GM12878 (cell line): ENCODE data around the gene ZCCHC9. TPM values are rescaled to one million over a fixed set of nuclear protein-coding genes. Genes with fewer than 3 reads are reported as not detected.

Experiments
- ATAC-seq: fragments of 200-7000 bp; cut with Tn5 transposase; 3 replicates; pipeline ENCODE4 v1.9.1; 2020; ENCODE audit warnings: mild to moderate bottlenecking, moderate library complexity
- BruUV-seq: library from RNA; stranded (reverse); fragments of 400-500 nt; replicated peaks from 2 replicates; lab custom pipeline; 2021; lab: Mats Ljungman, UMichigan
- CTCF ChIA-PET: fragments of 300-600 bp; sonication (Branson Sonifier 250); formaldehyde crosslinking; extraction: SDS; loops from one replicate; lab custom pipeline; 2021; ENCODE audit warnings: inconsistent platforms; lab: Yijun Ruan, JAX
- POLR2A ChIA-PET: fragments of 350-600 bp; formaldehyde crosslinking; extraction: SDS; loops from one replicate; lab custom pipeline; 2021; ENCODE audit warnings: inconsistent platforms; lab: Charles Lee
- RAD21 ChIA-PET: fragments of 300-600 bp; sonication (Branson Sonifier 250); formaldehyde crosslinking; loops from one replicate; lab custom pipeline; 2023; ENCODE audit warnings: antibody characterized with exemption; ENCODE audit not compliant: unreplicated experiment; lab: Charles Lee
- SMC1A ChIA-PET: fragments of 300-600 bp; sonication (Branson Sonifier 250); formaldehyde crosslinking; loops from one replicate; lab custom pipeline; 2023; ENCODE audit not compliant: unreplicated experiment, uncharacterized antibody; lab: Charles Lee
- DNase-seq: peaks from one replicate; pipeline ENCODE4 v3.0.0-alpha.2; 2011; ENCODE audit warnings: low read depth, low spot score
- FAIRE-seq: peaks from 3 replicates; lab custom pipeline; 2011; peaks lifted over from hg19 to GRCh38; lab: Jason Lieb, UNC
- H2AFZ ChIP-seq: 2 replicates; pipeline ENCODE4 v1.6.0; 2011; ENCODE audit warnings: low read depth, low read length, control low read depth; ENCODE audit not compliant: control insufficient read depth
- H3K27ac ChIP-seq: 2 replicates; pipeline ENCODE4 v1.5.1; 2011; ENCODE audit warnings: control low read depth; ENCODE audit not compliant: control insufficient read depth, insufficient read depth
- H3K27me3 ChIP-seq, 2 experiments: replicated peaks in 1 of 2; 2 replicates each; pipeline versions ENCODE4 v1.6.0 to v1.6.1; 2011; ENCODE audit warnings: low read length in 1 of 2; ENCODE audit not compliant: control insufficient read depth in 2 of 2, insufficient read depth in 2 of 2
- H3K36me3 ChIP-seq, 2 experiments: 2 replicates each; pipeline ENCODE4 v1.5.1; 2011; ENCODE audit warnings: low read length in 1 of 2; ENCODE audit not compliant: control insufficient read depth in 2 of 2, insufficient read depth in 2 of 2
- H3K4me1 ChIP-seq: 2 replicates; pipeline ENCODE4 v1.6.1; 2011; ENCODE audit warnings: mild to moderate bottlenecking, low read length, moderate library complexity, mixed read lengths; ENCODE audit not compliant: control insufficient read depth, insufficient read depth
- H3K4me2 ChIP-seq: 2 replicates; pipeline ENCODE4 v1.6.0; 2011; ENCODE audit warnings: control low read depth; ENCODE audit not compliant: control insufficient read depth, insufficient read depth
- H3K4me3 ChIP-seq: fragments of 200-600 bp; sonication (generic); 2 replicates; pipeline ENCODE4 v1.5.1; 2016
- H3K79me2 ChIP-seq: 2 replicates; pipeline ENCODE4 v1.6.0; 2011; ENCODE audit warnings: low read length; ENCODE audit not compliant: control insufficient read depth, insufficient read depth
- H3K9ac ChIP-seq: 2 replicates; pipeline ENCODE4 v1.8.0; 2011; ENCODE audit warnings: low read length, control low read depth, mixed read lengths; ENCODE audit not compliant: control insufficient read depth, insufficient read depth
- H3K9me3 ChIP-seq: replicated peaks from 3 replicates; pipeline ENCODE4 v1.5.1; 2011; ENCODE audit warnings: mild to moderate bottlenecking, low read length; ENCODE audit not compliant: control insufficient read depth, insufficient read depth
- H4K20me1 ChIP-seq: 2 replicates; pipeline ENCODE4 v1.6.0; 2011; ENCODE audit not compliant: control insufficient read depth, insufficient read depth
- CREM ChIP-seq: IDR thresholded peaks from 2 replicates; pipeline ENCODE4 v1.6.1; 2014; ENCODE audit warnings: antibody characterized with exemption, low read depth
- HCFC1 ChIP-seq: fragments of 150-350 bp; IDR thresholded peaks from 2 replicates; pipeline ENCODE4 v1.6.1; 2014; ENCODE audit warnings: low read length
- IRF4 ChIP-seq: IDR thresholded peaks from 2 replicates; pipeline ENCODE4 v1.6.1; 2011; ENCODE audit warnings: low read depth, low read length
- KLF5 ChIP-seq: fragments of 450-650 bp; IDR thresholded peaks from 2 replicates; pipeline ENCODE4 v1.6.1; 2014; ENCODE audit warnings: mild to moderate bottlenecking; ENCODE audit not compliant: partially characterized antibody
- MTA2 ChIP-seq: fragments of 450-650 bp; IDR thresholded peaks from 2 replicates; pipeline ENCODE4 v1.6.1; 2016; ENCODE audit warnings: low read depth, mild to moderate bottlenecking, moderate library complexity
- SUZ12 ChIP-seq: fragments of 200-600 bp; sonication (generic); IDR thresholded peaks from one replicate; pipeline ENCODE4 v1.6.1; 2018; ENCODE audit warnings: antibody characterized with exemption, mild to moderate bottlenecking; ENCODE audit not compliant: unreplicated experiment
- YY1 ChIP-seq: IDR thresholded peaks from 2 replicates; pipeline ENCODE4 v1.6.1; 2011; ENCODE audit warnings: low read depth, mild to moderate bottlenecking, low read length
- WGBS: methylation state at CpG from one replicate; pipeline ENCODE4 v1.1.6; 2016; ENCODE audit warnings: low lambda C conversion rate; ENCODE audit not compliant: insufficient replicate concordance, insufficient coverage; ENCODE audit errors: missing lambda C conversion rate; 5-methylcytosine and 5-hydroxymethylcytosine counted together
- in situ Hi-C: fragments of 300-500 bp; cut with MboI; formaldehyde crosslinking; loops from 9 replicates; pipeline ENCODE4 v1.14.3; 2018; ENCODE audit warnings: mixed read lengths
- intact Hi-C: fragments of 100-400 bp; cut with micrococcal nuclease; formaldehyde crosslinking; loops from one replicate; pipeline ENCODE4 v1.14.2; 2022; ENCODE audit not compliant: unreplicated experiment
- polyA plus RNA-seq, 11 experiments: library from polyadenylated mRNA; depleted of rRNA in 4 of 11; unstranded in 6 of 11; stranded (reverse) in 5 of 11; fragments of >200 nt; fragmentation: Nextera tagmentation in 4 of 11; fragmentation: Illumina TruSeq in 1 of 11; extraction: Ambion mirVana in 4 of 11; extraction: Trizol in 1 of 11; gene quantifications; 1 replicate in 1 of 11; 2 replicates in 10 of 11; pipeline versions ENCODE4 v1.2.1 to v1.2.3, GENCODE V29; 2011 to 2016; ENCODE audit warnings: inconsistent platforms in 2 of 11, missing spikeins in 2 of 11, low read depth in 1 of 11
- total RNA-seq, 4 experiments: library from RNA; depleted of rRNA in 3 of 4; stranded (reverse); fragments of >200 nt in 3 of 4; fragmentation: Illumina TruSeq in 1 of 4; extraction: Trizol in 1 of 4; gene quantifications; 2 replicates each; pipeline versions ENCODE4 v1.2.1 to v1.2.3, GENCODE V29; 2013 to 2021
- TF ChIP-seq, protein P1 (sequence below): fragments of 450-650 bp; IDR thresholded peaks from 2 replicates; pipeline ENCODE4 v1.6.1; 2018; ENCODE audit warnings: mild to moderate bottlenecking, low read depth, moderate library complexity; ENCODE audit not compliant: partially characterized antibody
- TF ChIP-seq, protein P2 (sequence below): fragments of 450-650 bp; IDR thresholded peaks from 2 replicates; pipeline ENCODE4 v1.6.1; 2017; ENCODE audit warnings: borderline replicate concordance

The ZCCHC9 gene
- total and polyA plus RNA-seq, 10 of the 15 experiments (the other 5 are each of a cell fraction or from before 2014, with no cell fraction given), result 22.0 to 57.7 (median 34.5) TPM

DNA sequence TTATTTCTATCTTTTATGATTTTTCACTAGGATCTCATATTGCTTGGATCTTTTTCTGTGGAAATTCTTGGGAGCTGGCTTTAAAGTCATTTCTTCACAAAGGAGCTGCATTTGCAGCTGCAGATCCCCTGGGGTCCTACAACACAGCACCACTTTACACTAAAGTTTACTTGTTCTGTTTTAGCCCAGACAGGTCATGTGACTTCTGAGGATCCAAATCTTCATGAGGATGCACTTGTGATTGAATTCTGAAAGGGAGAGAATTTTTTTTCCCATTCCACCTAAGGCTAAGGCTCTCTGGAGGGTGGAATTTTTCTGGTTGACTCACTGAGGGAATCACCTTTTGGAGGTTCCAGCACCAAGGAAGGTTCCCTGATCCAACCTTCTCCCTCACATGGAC lies 49.1 kb downstream of the ZCCHC9 start:
- RAD21 ChIA-PET, result no interaction called here

DNA sequence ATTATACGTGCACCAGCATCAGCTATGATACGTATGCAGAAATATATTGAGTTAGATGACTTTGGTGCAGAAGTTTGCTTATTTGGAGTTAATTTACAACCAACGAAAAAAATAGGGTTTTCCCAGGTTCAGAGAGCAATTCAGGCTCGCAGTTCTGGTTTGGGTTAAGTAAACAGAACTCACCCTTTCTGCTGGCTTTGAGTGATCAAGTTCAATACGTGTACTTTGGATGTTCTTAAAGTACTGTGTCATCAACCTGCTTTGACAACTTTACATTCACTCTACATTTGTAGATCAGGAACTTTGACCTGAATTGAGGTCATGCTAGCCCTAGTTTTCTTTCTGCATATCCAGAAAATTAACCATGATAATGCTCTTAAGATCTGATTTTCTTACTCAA lies 51.8 kb downstream of the ZCCHC9 start:
- intact Hi-C loops (no loop called here), in situ Hi-C loops (no loop called here)
- H3K9ac ChIP-seq, result no peak overlapping the region
- no peaks in the 10 kb centered on the region for H4K20me1 ChIP-seq
- no peak overlapping the region for H3K4me3 ChIP-seq
- TF ChIP-seq, protein P1, sequence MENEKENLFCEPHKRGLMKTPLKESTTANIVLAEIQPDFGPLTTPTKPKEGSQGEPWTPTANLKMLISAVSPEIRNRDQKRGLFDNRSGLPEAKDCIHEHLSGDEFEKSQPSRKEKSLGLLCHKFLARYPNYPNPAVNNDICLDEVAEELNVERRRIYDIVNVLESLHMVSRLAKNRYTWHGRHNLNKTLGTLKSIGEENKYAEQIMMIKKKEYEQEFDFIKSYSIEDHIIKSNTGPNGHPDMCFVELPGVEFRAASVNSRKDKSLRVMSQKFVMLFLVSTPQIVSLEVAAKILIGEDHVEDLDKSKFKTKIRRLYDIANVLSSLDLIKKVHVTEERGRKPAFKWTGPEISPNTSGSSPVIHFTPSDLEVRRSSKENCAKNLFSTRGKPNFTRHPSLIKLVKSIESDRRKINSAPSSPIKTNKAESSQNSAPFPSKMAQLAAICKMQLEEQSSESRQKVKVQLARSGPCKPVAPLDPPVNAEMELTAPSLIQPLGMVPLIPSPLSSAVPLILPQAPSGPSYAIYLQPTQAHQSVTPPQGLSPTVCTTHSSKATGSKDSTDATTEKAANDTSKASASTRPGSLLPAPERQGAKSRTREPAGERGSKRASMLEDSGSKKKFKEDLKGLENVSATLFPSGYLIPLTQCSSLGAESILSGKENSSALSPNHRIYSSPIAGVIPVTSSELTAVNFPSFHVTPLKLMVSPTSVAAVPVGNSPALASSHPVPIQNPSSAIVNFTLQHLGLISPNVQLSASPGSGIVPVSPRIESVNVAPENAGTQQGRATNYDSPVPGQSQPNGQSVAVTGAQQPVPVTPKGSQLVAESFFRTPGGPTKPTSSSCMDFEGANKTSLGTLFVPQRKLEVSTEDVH, result no peak
- TF ChIP-seq CREM (no peak), IRF4 (no peak), KLF5 (no peak), MTA2 (no peak), SUZ12 (no peak), HCFC1 (no peak)
- TF ChIP-seq, protein P2, sequence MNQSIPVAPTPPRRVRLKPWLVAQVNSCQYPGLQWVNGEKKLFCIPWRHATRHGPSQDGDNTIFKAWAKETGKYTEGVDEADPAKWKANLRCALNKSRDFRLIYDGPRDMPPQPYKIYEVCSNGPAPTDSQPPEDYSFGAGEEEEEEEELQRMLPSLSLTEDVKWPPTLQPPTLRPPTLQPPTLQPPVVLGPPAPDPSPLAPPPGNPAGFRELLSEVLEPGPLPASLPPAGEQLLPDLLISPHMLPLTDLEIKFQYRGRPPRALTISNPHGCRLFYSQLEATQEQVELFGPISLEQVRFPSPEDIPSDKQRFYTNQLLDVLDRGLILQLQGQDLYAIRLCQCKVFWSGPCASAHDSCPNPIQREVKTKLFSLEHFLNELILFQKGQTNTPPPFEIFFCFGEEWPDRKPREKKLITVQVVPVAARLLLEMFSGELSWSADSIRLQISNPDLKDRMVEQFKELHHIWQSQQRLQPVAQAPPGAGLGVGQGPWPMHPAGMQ, result no peak
- WGBS, result 12% methylated on average over 5 of the region's 5 CpGs
- H3K4me2 ChIP-seq, result no peak overlapping the region
- CTCF ChIA-PET, result no interaction called here
- H3K9me3 ChIP-seq, result no peaks in the 10 kb centered on the region
- no peak overlapping the region for H2AFZ ChIP-seq
- FAIRE-seq (no peak), ATAC-seq (no peak), DNase-seq (no peak)
- no peaks in the 10 kb centered on the region for H3K36me3 ChIP-seq
- RAD21 ChIA-PET, result no interaction called here
- no peaks in the 10 kb centered on the region for H3K79me2 ChIP-seq
- peaks cover 0 to 3% of the 10 kb centered on the region in 2 experiments; a peak in 1 of 4 replicates for H3K27me3 ChIP-seq
- POLR2A ChIA-PET, result no interaction called here
- SMC1A ChIA-PET, result no interaction called here
- no peaks in the 10 kb centered on the region for H3K4me1 ChIP-seq
- BruUV-seq, result no TSS peak
- no peak overlapping the region for H3K27ac ChIP-seq

More for the DNA sequence above, 49.1 kb downstream of the ZCCHC9 start:
- TF ChIP-seq YY1, result no peak
- H3K36me3 ChIP-seq, result no peaks in the 10 kb centered on the region
- intact Hi-C loops, result no loop called here
- no peak overlapping the region for H2AFZ ChIP-seq
- no peak overlapping the region for H3K27ac ChIP-seq
- H3K9ac ChIP-seq, result no peak overlapping the region
- no peaks in the 10 kb centered on the region for H3K4me1 ChIP-seq
- H3K79me2 ChIP-seq, result no peaks in the 10 kb centered on the region
- no peaks in the 10 kb centered on the region for H4K20me1 ChIP-seq
- in situ Hi-C loops, result no loop called here
- H3K4me2 ChIP-seq, result no peak overlapping the region
- ATAC-seq, result no peak
- SMC1A ChIA-PET, result no interaction called here
- POLR2A ChIA-PET, result no interaction called here
- H3K9me3 ChIP-seq, result no peaks in the 10 kb centered on the region
- peaks cover 0 to 3% of the 10 kb centered on the region in 2 experiments; a peak in 1 of 4 replicates for H3K27me3 ChIP-seq
- H3K4me3 ChIP-seq, result no peak overlapping the region
- CTCF ChIA-PET, result no interaction called here
- FAIRE-seq, result no peak
- no peak for DNase-seq
- BruUV-seq, result no TSS peak
